RWPE1 (cell line): Measurements from ENCODE around the gene EBI3.
"Not testable (repeated sequence)": the region's sequence is repeated elsewhere in the genome, so short reads cannot be mapped to it uniquely, and the experiment has no call there.

ENCODE experiments used
- CTCF ChIA-PET: fragments of 350-600 bp; sonication (Branson Sonifier 250); formaldehyde crosslinking; extraction: SDS; loops from one replicate; lab custom pipeline; 2021; lab: Yijun Ruan, JAX
- POLR2A ChIA-PET: fragments of 400-600 bp; formaldehyde crosslinking; extraction: SDS; loops from one replicate; lab custom pipeline; 2020; ENCODE audit warnings: antibody characterized with exemption; ENCODE audit not compliant: low non-redundant PET; lab: Yijun Ruan, JAX
- DNase-seq: peaks from one replicate; pipeline ENCODE4 v3.0.0; 2012; ENCODE audit warnings: low spot score
- H3K27ac ChIP-seq: fragments of 450-650 bp; 2 replicates; pipeline ENCODE4 v1.5.1; 2017
- CTCF ChIP-seq: fragments of 450-650 bp; conservative IDR thresholded peaks from 2 replicates; pipeline ENCODE4 v1.5.1; 2017; ENCODE audit warnings: low read depth, mild to moderate bottlenecking

EBI3 gene

GRCh38 chr19:4210166-4210731 is 19.1 kb upstream of the EBI3 start:
- no peak for DNase-seq
- CTCF ChIA-PET, result interaction anchor here (0.7 kb wide), 1 partner anchor 49 kb away, joined by 4 read pairs; no protein-coding TSS in a partner anchor
- TF ChIP-seq CTCF, result no peak
- no peak overlapping the region for H3K27ac ChIP-seq
- POLR2A ChIA-PET, result no interaction called here

GRCh38 chr19:4213116-4213515 is 16.2 kb upstream of the EBI3 start:
- ChIA-PET CTCF (no interaction called here), POLR2A (no interaction called here)
- no peak overlapping the region for H3K27ac ChIP-seq
- DNase-seq, result no peak
- TF ChIP-seq CTCF, result no peak

GRCh38 chr19:4215807-4216206 is 13.5 kb upstream of the EBI3 start:
- TF ChIP-seq CTCF, result no peak
- CTCF ChIA-PET, result interaction anchor here (0.6 kb wide), 1 partner anchor 911 kb away, joined by 5 read pairs; no protein-coding TSS in a partner anchor
- no peak overlapping the region for H3K27ac ChIP-seq
- POLR2A ChIA-PET, result no interaction called here
- no peak for DNase-seq

- TF ChIP-seq CTCF, result no peak
- no peak overlapping the region for H3K27ac ChIP-seq
- no peak for DNase-seq
- ChIA-PET POLR2A (no interaction called here), CTCF (no interaction called here)
Measured at GRCh38 chr19:4216846-4217245, 12.5 kb upstream of the EBI3 start.

GRCh38 chr19:4217429-4218264 is 11.7 kb upstream of the EBI3 start:
- POLR2A ChIA-PET, result interaction anchor here (0.6 kb wide), 1 partner anchor 229 kb away, joined by 10 read pairs; no protein-coding TSS in a partner anchor
- CTCF ChIA-PET, result no interaction called here
- H3K27ac ChIP-seq, result no peak overlapping the region

GRCh38 chr19:4218523-4218922 is 10.8 kb upstream of the EBI3 start:
- POLR2A ChIA-PET, DNase-seq, H3K27ac ChIP-seq: not testable (repeated sequence)
- CTCF ChIA-PET, result interaction anchor here (0.6 kb wide), 1 partner anchor 23 kb away, joined by 4 read pairs; no protein-coding TSS in a partner anchor

More at GRCh38 chr19:4217429-4218264, 11.7 kb upstream of the EBI3 start:
- no peak for TF ChIP-seq CTCF
- no peak for DNase-seq

- H3K27ac ChIP-seq, result no peak overlapping the region
- CTCF ChIA-PET, result no interaction called here
- DNase-seq, result no peak
- POLR2A ChIA-PET, result no interaction called here
- no peak for TF ChIP-seq CTCF
Measured at GRCh38 chr19:4220188-4220587, 9.1 kb upstream of the EBI3 start.
